Fibroblast of skin of abdomen (primary cell): ENCODE measurements around the gene SLITRK4. TPM values are rescaled to one million over a fixed set of nuclear protein-coding genes. Genes with fewer than 3 reads are reported as not detected.

Source experiments
- DNase-seq: peaks from one replicate; pipeline ENCODE4 v3.0.0-alpha.2; 2013
- polyA plus RNA-seq, 2 experiments: library from polyadenylated mRNA; unstranded; fragments of 120-200 nt; gene quantifications; one replicate each; pipeline ENCODE4 v1.2.1, GENCODE V29; 2013; ENCODE audit not compliant: insufficient read length in 2 of 2

SLITRK4 gene
- polyA plus RNA-seq (2013, experiment 1 of 2; ENCODE audit: insufficient read length): 0.04 TPM
- polyA plus RNA-seq (2013, experiment 2 of 2; ENCODE audit: insufficient read length): 0.11 TPM

- no peak for DNase-seq
Measured at GRCh38 chrX:143635915-143636314, at the start of gene SLITRK4. SLITRK4 (minus strand) TSS chrX:143636101; CDS start chrX:143631108, 4,993 bp downstream.

GRCh38 chrX:143683486-143683885 is 47.6 kb upstream of the SLITRK4 start:
- no peak for DNase-seq

GRCh38 chrX:143674926-143675325 is 39.0 kb upstream of the SLITRK4 start:
- DNase-seq: no peak

- no peak for DNase-seq
Measured at GRCh38 chrX:143669395-143669794, 33.5 kb upstream of the SLITRK4 start.

- no peak for DNase-seq
Measured at GRCh38 chrX:143664302-143664701, 28.4 kb upstream of the SLITRK4 start.

GRCh38 chrX:143663755-143664154 is 27.9 kb upstream of the SLITRK4 start:
- no peak for DNase-seq

- DNase-seq: no peak
Measured at GRCh38 chrX:143661286-143661685, 25.4 kb upstream of the SLITRK4 start.

- no peak for DNase-seq
Measured at GRCh38 chrX:143648705-143649104, 12.8 kb upstream of the SLITRK4 start.

- no peak for DNase-seq
Measured at GRCh38 chrX:143642426-143642825, 6.5 kb upstream of the SLITRK4 start.

GRCh38 chrX:143636831-143637230 is 930 bp upstream of the SLITRK4 start:
- DNase-seq: no peak

- DNase-seq: no peak
Measured at GRCh38 chrX:143634663-143635455, 1.0 kb downstream of the SLITRK4 start.

- DNase-seq: no peak
Measured at GRCh38 chrX:143634309-143634662, 1.6 kb downstream of the SLITRK4 start.

GRCh38 chrX:143633461-143634308 is 2.2 kb downstream of the SLITRK4 start:
- no peak for DNase-seq

- DNase-seq: no peak
Measured at GRCh38 chrX:143632625-143633410, 3.1 kb downstream of the SLITRK4 start.

- no peak for DNase-seq
Measured at GRCh38 chrX:143623657-143624056, 12.2 kb downstream of the SLITRK4 start.

GRCh38 chrX:143621276-143621675 is 14.6 kb downstream of the SLITRK4 start:
- no peak for DNase-seq

GRCh38 chrX:143615851-143616250 is 20.1 kb downstream of the SLITRK4 start:
- no peak for DNase-seq

GRCh38 chrX:143601809-143602208 is 34.1 kb downstream of the SLITRK4 start:
- DNase-seq: no peak

GRCh38 chrX:143581240-143581639 is 54.7 kb downstream of the SLITRK4 start:
- no peak for DNase-seq

- no peak for DNase-seq
Measured at GRCh38 chrX:143580266-143580665, 55.6 kb downstream of the SLITRK4 start.
